GM06990 (cell line): ENCODE measurements around the gene DKKL1.

Source experiments
- DNase-seq: peaks from one replicate; pipeline ENCODE4 v3.0.0-alpha.2; 2011; ENCODE audit not compliant: insufficient read length; ENCODE audit errors: extremely low read depth
- H3K27me3 ChIP-seq: replicated peaks from 2 replicates; pipeline ENCODE4 v1.6.0; 2011; ENCODE audit warnings: low read length; ENCODE audit not compliant: control insufficient read depth, insufficient read depth
- H3K36me3 ChIP-seq: 2 replicates; pipeline ENCODE4 v1.5.1; 2011; ENCODE audit warnings: low read length; ENCODE audit not compliant: control insufficient read depth, insufficient read depth
- H3K4me3 ChIP-seq: replicated peaks from 2 replicates; pipeline ENCODE4 v1.5.1; 2011; ENCODE audit warnings: low read depth, mild to moderate bottlenecking, control low read depth, low read length
- CTCF ChIP-seq: IDR thresholded peaks from 2 replicates; pipeline ENCODE4 v1.5.1; 2011; ENCODE audit warnings: low read length, control low read depth, mild to moderate bottlenecking, inconsistent platforms; ENCODE audit not compliant: insufficient read depth, poor library complexity, severe bottlenecking

The DKKL1 gene

GRCh38 chr19:49423071-49423984 is 59.7 kb downstream of the DKKL1 start, which contains the start of gene PTH2:
TSS of gene PTH2 (minus strand) at chr19:49423441. CDS start at chr19:49423339, 102 bp downstream.
- H3K27me3 ChIP-seq = peaks cover 4% of the 10 kb centered on the region
- no peak for TF ChIP-seq CTCF
- H3K36me3 ChIP-seq = no peaks in the 10 kb centered on the region
- DNase-seq = no peak
- no peak within 1 kb of the TSS for H3K4me3 ChIP-seq

- Histone ChIP-seq H3K27me3 (peaks cover 4% of the 10 kb centered on the region), H3K4me3 (no peak overlapping the region), H3K36me3 (no peaks in the 10 kb centered on the region)
- no peak for DNase-seq
- TF ChIP-seq CTCF = no peak
These were observed 60.3 kb downstream of the DKKL1 start for GRCh38 chr19:49423985-49424303.
